K562 (cell line): ENCODE measurements around the gene TOR3A. TPM values are rescaled to one million over a fixed set of nuclear protein-coding genes. Genes with fewer than 3 reads are reported as not detected.

Experiments used
- ATAC-seq: fragments of 200-7000 bp; cut with Tn5 transposase; 3 replicates; pipeline ENCODE4 v1.9.1; 2020; ENCODE audit warnings: moderate library complexity
- BruUV-seq: library from RNA; stranded (reverse); fragments of 400-500 nt; replicated peaks from 2 replicates; lab custom pipeline; 2021; lab: Mats Ljungman, UMichigan
- CTCF ChIA-PET: fragments of 300-600 bp; formaldehyde crosslinking; extraction: SDS; loops from one replicate; lab custom pipeline; 2021; ENCODE audit warnings: low intra/inter-chr PET ratio; lab: Yijun Ruan, JAX
- POLR2A ChIA-PET: fragments of 300-600, 350-650 bp; sonication (Branson Sonifier 250); formaldehyde crosslinking; extraction: SDS; loops from one replicate; lab custom pipeline; 2021; ENCODE audit warnings: antibody characterized with exemption, inconsistent platforms; lab: Yijun Ruan, JAX
- DNase-seq, 4 experiments: peaks; one replicate each; pipeline versions ENCODE4 v3.0.0 to v3.0.0-alpha.2; 2011 to 2018; ENCODE audit warnings: low spot score in 3 of 4, mixed read lengths in 3 of 4; ENCODE audit errors: extremely low read depth in 1 of 4
- FAIRE-seq: peaks from 2 replicates; lab custom pipeline; 2011; peaks lifted over from hg19 to GRCh38; lab: Jason Lieb, UNC
- H2AFZ ChIP-seq: 2 replicates; pipeline ENCODE4 v1.6.0; 2011; ENCODE audit warnings: low read depth, low read length, control low read depth, inconsistent platforms
- H3K27ac ChIP-seq: fragments of 200-600 bp; 3 replicates; pipeline ENCODE4 v1.8.0; 2011; ENCODE audit warnings: low read depth, mild to moderate bottlenecking, control low read depth, inconsistent platforms, low read length, moderate library complexity, mixed read lengths; ENCODE audit errors: extremely low read depth
- H3K27me3 ChIP-seq, 2 experiments: fragments of 300-600 bp in 1 of 2; 2 replicates in 1 of 2; 3 replicates in 1 of 2; pipeline versions ENCODE4 v1.6.0 to v1.8.0; 2011; ENCODE audit warnings: inconsistent platforms in 2 of 2, low read length in 2 of 2, mild to moderate bottlenecking in 1 of 2, mixed read lengths in 1 of 2, moderate library complexity in 1 of 2; ENCODE audit not compliant: control insufficient read depth in 2 of 2, insufficient read depth in 2 of 2
- H3K36me3 ChIP-seq: fragments of 300-600 bp; 3 replicates; pipeline ENCODE4 v1.8.0; 2011; ENCODE audit warnings: mild to moderate bottlenecking, low read length, inconsistent platforms; ENCODE audit not compliant: control insufficient read depth, insufficient read depth
- H3K4me1 ChIP-seq, 2 experiments: fragments of 200-600 bp in 1 of 2; replicated peaks in 1 of 2; 2 replicates in 1 of 2; 3 replicates in 1 of 2; pipeline versions ENCODE4 v1.5.1 to v1.8.0; 2011; ENCODE audit warnings: inconsistent platforms in 2 of 2, low read length in 2 of 2, mild to moderate bottlenecking in 1 of 2, mixed read lengths in 1 of 2, moderate library complexity in 1 of 2; ENCODE audit not compliant: control insufficient read depth in 2 of 2, insufficient read depth in 2 of 2
- H3K4me2 ChIP-seq: 2 replicates; pipeline ENCODE4 v1.6.1; 2011; ENCODE audit warnings: low read length, control low read depth, inconsistent platforms, mixed read lengths; ENCODE audit not compliant: insufficient read depth
- H3K4me3 ChIP-seq: fragments of 200-600 bp; sonication (generic), shearing (Covaris generic); 2 replicates; pipeline ENCODE4 v1.5.1; 2016; ENCODE audit warnings: control low read depth, inconsistent platforms
- H3K79me2 ChIP-seq: fragments of 200-600 bp; 3 replicates; pipeline ENCODE4 v1.8.0; 2011; ENCODE audit warnings: low read length, inconsistent platforms; ENCODE audit not compliant: control insufficient read depth, insufficient read depth
- H3K9ac ChIP-seq, 2 experiments: 2 replicates each; pipeline versions ENCODE4 v1.6.0 to v1.6.1; 2011; ENCODE audit warnings: low read depth in 2 of 2, low read length in 2 of 2, control low read depth in 1 of 2, inconsistent platforms in 1 of 2, mild to moderate bottlenecking in 1 of 2, mixed read lengths in 1 of 2; ENCODE audit not compliant: insufficient read depth in 1 of 2
- H3K9me1 ChIP-seq: one replicate; pipeline ENCODE4 v1.6.0; 2011; ENCODE audit warnings: inconsistent platforms, mild to moderate bottlenecking, low read length, moderate library complexity; ENCODE audit not compliant: control insufficient read depth, insufficient read depth
- H3K9me3 ChIP-seq: replicated peaks from 2 replicates; pipeline ENCODE4 v1.5.1; 2011; ENCODE audit warnings: low read depth, low read length, inconsistent platforms; ENCODE audit not compliant: control insufficient read depth, insufficient read depth
- H4K20me1 ChIP-seq: replicated peaks from 2 replicates; pipeline ENCODE4 v1.6.1; 2011; ENCODE audit warnings: low read length, inconsistent platforms, mixed read lengths; ENCODE audit not compliant: control insufficient read depth, insufficient read depth
- CCNT2 ChIP-seq: IDR thresholded peaks from 2 replicates; pipeline ENCODE4 v1.6.1; 2011; ENCODE audit warnings: borderline replicate concordance, low read depth, mild to moderate bottlenecking, moderate library complexity, mixed read lengths, low read length; ENCODE audit not compliant: insufficient read length; ENCODE audit errors: extremely low read depth
- DDX20 ChIP-seq: fragments of 450-650 bp; IDR thresholded peaks from 2 replicates; pipeline ENCODE4 v1.6.1; 2016; ENCODE audit warnings: missing genetic modification characterization, low read depth, mild to moderate bottlenecking, missing compliant biosample characterization, moderate library complexity
- FOXP4 ChIP-seq: sonication (generic); formaldehyde crosslinking; IDR thresholded peaks from 2 replicates; pipeline ENCODE4 v1.8.0; 2022; ENCODE audit warnings: mild to moderate bottlenecking, missing genetic modification reagents, borderline replicate concordance
- GTF2F1 ChIP-seq: IDR thresholded peaks from 2 replicates; pipeline ENCODE4 v1.6.1; 2011; ENCODE audit warnings: low read depth, low read length, improper control_type of control experiment
- NCOA2 ChIP-seq, 2 experiments: fragments of 450-650 bp; IDR thresholded peaks; 2 replicates each; pipeline ENCODE4 v1.6.1; 2018; ENCODE audit warnings: mild to moderate bottlenecking in 2 of 2, moderate library complexity in 1 of 2; ENCODE audit not compliant: partially characterized antibody in 2 of 2
- NCOR1 ChIP-seq: fragments of 450-650 bp; IDR thresholded peaks from 2 replicates; pipeline ENCODE4 v1.6.1; 2016; ENCODE audit warnings: mild to moderate bottlenecking, moderate library complexity
- SRSF3 ChIP-seq: fragments of 200-400 bp; formaldehyde crosslinking; IDR thresholded peaks from 2 replicates; pipeline ENCODE4 v1.6.1; 2016; ENCODE audit warnings: mild to moderate bottlenecking, low read length, moderate library complexity; ENCODE audit not compliant: insufficient read depth
- TARDBP ChIP-seq: fragments of 450-650 bp; IDR thresholded peaks from 2 replicates; pipeline ENCODE4 v1.6.1; 2016
- ZBTB43 ChIP-seq: sonication (generic); formaldehyde crosslinking; IDR thresholded peaks from 2 replicates; pipeline ENCODE4 v1.8.0; 2023; ENCODE audit warnings: mild to moderate bottlenecking, missing genetic modification reagents
- ZC3H11A ChIP-seq: IDR thresholded peaks from 2 replicates; pipeline ENCODE4 v1.6.1; 2012; ENCODE audit warnings: low read depth, low read length, improper control_type of control experiment
- ZNF780A ChIP-seq: fragments of 250-450 bp; sonication (Bioruptor Pico); IDR thresholded peaks from 2 replicates; pipeline ENCODE4 v1.5.0; 2021; ENCODE audit warnings: mild to moderate bottlenecking
- WGBS: fragments of 100-300 bp; shearing (Covaris generic); methylation state at CpG from one replicate; pipeline ENCODE4 v1.1.6; 2016; ENCODE audit warnings: low coverage, mixed read lengths; ENCODE audit not compliant: insufficient coverage; ENCODE audit errors: missing lambda C conversion rate; 5-methylcytosine and 5-hydroxymethylcytosine counted together
- in situ Hi-C: fragments of 300-500 bp; cut with MboI; formaldehyde crosslinking; loops from 4 replicates; pipeline ENCODE4 v1.15.0; 2018; ENCODE audit warnings: inconsistent platforms, mixed read lengths
- intact Hi-C: fragments of 100-400 bp; cut with micrococcal nuclease; formaldehyde crosslinking; loops from 2 replicates; pipeline ENCODE4 v1.14.2; 2022
- polyA plus RNA-seq, 8 experiments: library from polyadenylated mRNA; depleted of rRNA in 4 of 8; stranded (reverse) in 5 of 8; unstranded in 3 of 8; fragments of >200 nt; fragmentation: Nextera tagmentation in 2 of 8; fragmentation: Illumina TruSeq in 1 of 8; extraction: Ambion mirVana in 2 of 8; extraction: Trizol in 1 of 8; gene quantifications; 2 replicates each; pipeline versions ENCODE4 v1.2.1 to v1.2.3, GENCODE V29; 2011 to 2014; ENCODE audit warnings: inconsistent platforms in 1 of 8, missing spikeins in 1 of 8
- total RNA-seq, 7 experiments: library from RNA; depleted of rRNA in 6 of 7; stranded (reverse); fragments of >200 nt in 6 of 7; fragmentation: Illumina TruSeq in 2 of 7; extraction: Trizol in 2 of 7; gene quantifications; 2 replicates each; pipeline versions ENCODE4 v1.2.1 to v1.2.3, GENCODE V29; 2011 to 2021; ENCODE audit warnings: low replicate concordance in 1 of 7

TOR3A gene
- total and polyA plus RNA-seq, 9 of the 15 experiments (the other 6 are each of a cell fraction or from before 2014, with no cell fraction given) = 7.9 to 94.5 (median 39.7) TPM

GRCh38 chr1:179090923-179091322 lies 9.1 kb downstream of the TOR3A start:
- intact Hi-C loops = no loop called here
- H3K9me3 ChIP-seq = no peaks in the 10 kb centered on the region
- H3K27ac ChIP-seq = no peak overlapping the region
- ChIA-PET CTCF (no interaction called here), POLR2A (interaction anchor here (1.2 to 1.4 kb wide), 2 partner anchors 15 to 17 kb away, joined by 3 read pairs; no protein-coding TSS in a partner anchor)
- no TSS peak for BruUV-seq
- no peaks in the 10 kb centered on the region for H3K9me1 ChIP-seq
- peaks cover 0 to 11% of the 10 kb centered on the region in 2 experiments; a peak in 2 of 5 replicates for H3K4me1 ChIP-seq
- no peaks in the 10 kb centered on the region for H4K20me1 ChIP-seq
- peaks cover 94% of the 10 kb centered on the region for H3K36me3 ChIP-seq
- TF ChIP-seq ZBTB43 (no peak), ZC3H11A (no peak), NCOA2 (IDR thresholded peaks at IDR 0.05; ENCODE audit: partially characterized antibody in 2 of 2) (no peak), NCOR1 (no peak), TARDBP (no peak), GTF2F1 (no peak), SRSF3 (no peak), CCNT2 (no peak), DDX20 (tag) (no peak), ZNF780A (no peak), FOXP4 (CRISPR knock-in tag) (no peak)
- DNase-seq (no peak), ATAC-seq (no peak), FAIRE-seq (no peak)
- peaks cover 2% of the 10 kb centered on the region; the same call in 1 of the 3 replicates for H3K79me2 ChIP-seq
- H3K4me2 ChIP-seq = no peak overlapping the region
- H2AFZ ChIP-seq = no peak overlapping the region
- no peak overlapping the region for H3K4me3 ChIP-seq
- WGBS = 91% methylated on average over 4 of the region's 4 CpGs
- H3K9ac ChIP-seq = 0 out of 4 replicates have a peak overlapping the region, but pooled peaks of 1 of the 2 experiments have one; percentile 18
- no peaks in the 10 kb centered on the region for H3K27me3 ChIP-seq
- in situ Hi-C loops = no loop called here
